ENCODE measurements around the gene TNFRSF4.

- TF ChIP-seq CTCF (IDR thresholded peaks at IDR 0.05) (no peak), EZH2 (IDR thresholded peaks at IDR 0.05; ENCODE audit: borderline replicate concordance, insufficient read depth, low read depth, low read length, poor library complexity, severe bottlenecking) (no peak)
Observed at GRCh38 chr1:1216770-1217620, 3.0 kb upstream of the TNFRSF4 start.
